ENCODE results near the gene HOXB8. TPM values are rescaled to one million over a fixed set of nuclear protein-coding genes. Genes with fewer than 3 reads are reported as not detected.

HOXB8 gene
- total and polyA plus RNA-seq, 2 experiments from 2014 or later: not detected

GRCh38 chr17:48595278-48595999 lies 19.7 kb downstream of the HOXB8 start:
- H3K4me2 ChIP-seq: peak overlapping the region; percentile 73; the same call in 1 of the 2 replicates

More at GRCh38 chr17:48595278-48595999, 19.7 kb downstream of the HOXB8 start:
- Histone ChIP-seq H3K4me3 (0 out of 2 replicates have a peak overlapping the region, but pooled peaks have one; percentile 41), H3K27me3 (ENCODE audit: insufficient read depth) (peaks cover 100% of the 10 kb centered on the region), H3K27ac (ENCODE audit: low read depth) (no peak overlapping the region), H3K4me1 (ENCODE audit: insufficient read depth) (peaks cover 48% of the 10 kb centered on the region), H4K20me1 (replicated peaks; ENCODE audit: insufficient read depth) (peaks cover 48% of the 10 kb centered on the region), H3K9me2 (ENCODE audit: insufficient read depth) (no peaks in the 10 kb centered on the region), H3K79me2 (replicated peaks; ENCODE audit: insufficient read depth) (no peaks in the 10 kb centered on the region), H3F3A (replicated peaks; ENCODE audit: low read depth) (peaks cover 55% of the 10 kb centered on the region), H2AFZ (no peak overlapping the region), H3K36me3 (ENCODE audit: insufficient read depth) (no peaks in the 10 kb centered on the region)
- H3K4me3 Mint-ChIP-seq: peak overlapping the region; percentile 36; the same call in 1 of the 3 replicates
- no peak for TF ChIP-seq ZNF462 (CRISPR knock-in tag; IDR thresholded peaks at IDR 0.05)
- no peak for TF ChIP-seq POLR2AphosphoS5 (IDR thresholded peaks at IDR 0.05; ENCODE audit: low read depth)
- TF ChIP-seq EZH2phosphoT487 (IDR thresholded peaks at IDR 0.05; ENCODE audit: unreplicated experiment): peak; percentile 13
- TF ChIP-seq NANOG (IDR thresholded peaks at IDR 0.05; ENCODE audit: borderline replicate concordance): no peak
- no peak for TF ChIP-seq ZNF114 (CRISPR knock-in tag; IDR thresholded peaks at IDR 0.05)
- TF ChIP-seq EZH2 (IDR thresholded peaks at IDR 0.05; ENCODE audit: low read depth, unreplicated experiment): peak; percentile 74
- no peak for TF ChIP-seq REST (IDR thresholded peaks at IDR 0.05; ENCODE audit: unreplicated experiment)
- no peak overlapping the region for H3K27ac Mint-ChIP-seq
- H3K4me1 Mint-ChIP-seq: peaks cover 34% of the 10 kb centered on the region
- ATAC-seq: no peak
- peaks cover 3% of the 10 kb centered on the region; the same call in 1 of the 3 replicates for H3K36me3 Mint-ChIP-seq (ENCODE audit: low read depth)
- no peaks in the 10 kb centered on the region; the same call in 2 of the 3 replicates for H3K9me3 Mint-ChIP-seq
- H3K27me3 Mint-ChIP-seq (ENCODE audit: insufficient read depth, low read depth, poor library complexity): peaks cover 100% of the 10 kb centered on the region
- no peak for DNase-seq (ENCODE audit: low spot score)
